HepG2 (cell line): ENCODE results near the gene ETFA.

Source experiments
- CTCF ChIP-seq: sonication (generic); formaldehyde crosslinking; IDR thresholded peaks from 2 replicates; pipeline ENCODE4 v1.5.0; 2020; ENCODE audit warnings: mild to moderate bottlenecking, missing genetic modification reagents, moderate library complexity
- ELK4 ChIP-seq: sonication (generic); formaldehyde crosslinking; IDR thresholded peaks from 2 replicates; pipeline ENCODE4 v1.9.0; 2021; ENCODE audit warnings: missing genetic modification reagents, borderline replicate concordance
- JUND ChIP-seq: sonication (generic); formaldehyde crosslinking; IDR thresholded peaks from 2 replicates; pipeline ENCODE4 v1.8.0; 2022; ENCODE audit warnings: mild to moderate bottlenecking, missing genetic modification reagents
- NFKBIZ ChIP-seq: IDR thresholded peaks from 2 replicates; pipeline ENCODE4 v1.6.1; 2018; ENCODE audit warnings: missing genetic modification reagents, missing compliant biosample characterization
- POLR2AphosphoS2 ChIP-seq: IDR thresholded peaks from 2 replicates; pipeline ENCODE4 v1.6.1; 2011; ENCODE audit warnings: low read depth, low read length, improper control_type of control experiment
- YY1 ChIP-seq: IDR thresholded peaks from 2 replicates; pipeline ENCODE4 v1.6.1; 2011; ENCODE audit warnings: low read length, low read depth, moderate library complexity, mild to moderate bottlenecking; ENCODE audit not compliant: insufficient read depth, insufficient replicate concordance

- no peak for TF ChIP-seq CTCF (CRISPR knock-in tag)
- TF ChIP-seq ELK4 (CRISPR knock-in tag): no peak
- TF ChIP-seq NFKBIZ (CRISPR knock-in tag): no peak
- TF ChIP-seq POLR2AphosphoS2: no peak
- no peak for TF ChIP-seq JUND (CRISPR knock-in tag)
- no peak for TF ChIP-seq YY1
These were observed 8.7 kb upstream of the ETFA start for GRCh38 chr15:76320012-76320411.
